ENCODE results near the gene FAAP20. TPM values are rescaled to one million over a fixed set of nuclear protein-coding genes. Genes with fewer than 3 reads are reported as not detected.

Gene FAAP20
- total and polyA plus RNA-seq, 2 experiments from 2014 or later = 79.1 to 167 TPM

- H3K4me1 Mint-ChIP-seq = peaks cover 18% of the 10 kb centered on the region
- H3K9me2 ChIP-seq (ENCODE audit: insufficient read depth) = no peaks in the 10 kb centered on the region
Observed at GRCh38 chr1:2202008-2202575, 7.5 kb upstream of the FAAP20 start.

More at GRCh38 chr1:2202008-2202575, 7.5 kb upstream of the FAAP20 start:
- H3K36me3 ChIP-seq (ENCODE audit: insufficient read depth) = no peaks in the 10 kb centered on the region
- H3K27ac ChIP-seq (ENCODE audit: low read depth) = no peak overlapping the region
- TF ChIP-seq ZNF331 (CRISPR knock-in tag; IDR thresholded peaks at IDR 0.05; ENCODE audit: low read depth) (no peak), POLR2AphosphoS5 (IDR thresholded peaks at IDR 0.05; ENCODE audit: low read depth) (no peak), EZH2phosphoT487 (IDR thresholded peaks at IDR 0.05; ENCODE audit: unreplicated experiment) (no peak), JUNB (IDR thresholded peaks at IDR 0.05; ENCODE audit: unreplicated experiment) (no peak), NANOG (IDR thresholded peaks at IDR 0.05; ENCODE audit: borderline replicate concordance) (no peak), STAT1 (IDR thresholded peaks at IDR 0.05; ENCODE audit: unreplicated experiment) (no peak), EZH2 (IDR thresholded peaks at IDR 0.05; ENCODE audit: low read depth, unreplicated experiment) (no peak), ETS1 (IDR thresholded peaks at IDR 0.05) (no peak), CREB1 (CRISPR knock-in tag; IDR thresholded peaks at IDR 0.05; ENCODE audit: low read depth) (no peak), ZNF114 (CRISPR knock-in tag; IDR thresholded peaks at IDR 0.05) (no peak), REST (IDR thresholded peaks at IDR 0.05; ENCODE audit: unreplicated experiment) (no peak)
- TF ChIP-seq, protein P1, sequence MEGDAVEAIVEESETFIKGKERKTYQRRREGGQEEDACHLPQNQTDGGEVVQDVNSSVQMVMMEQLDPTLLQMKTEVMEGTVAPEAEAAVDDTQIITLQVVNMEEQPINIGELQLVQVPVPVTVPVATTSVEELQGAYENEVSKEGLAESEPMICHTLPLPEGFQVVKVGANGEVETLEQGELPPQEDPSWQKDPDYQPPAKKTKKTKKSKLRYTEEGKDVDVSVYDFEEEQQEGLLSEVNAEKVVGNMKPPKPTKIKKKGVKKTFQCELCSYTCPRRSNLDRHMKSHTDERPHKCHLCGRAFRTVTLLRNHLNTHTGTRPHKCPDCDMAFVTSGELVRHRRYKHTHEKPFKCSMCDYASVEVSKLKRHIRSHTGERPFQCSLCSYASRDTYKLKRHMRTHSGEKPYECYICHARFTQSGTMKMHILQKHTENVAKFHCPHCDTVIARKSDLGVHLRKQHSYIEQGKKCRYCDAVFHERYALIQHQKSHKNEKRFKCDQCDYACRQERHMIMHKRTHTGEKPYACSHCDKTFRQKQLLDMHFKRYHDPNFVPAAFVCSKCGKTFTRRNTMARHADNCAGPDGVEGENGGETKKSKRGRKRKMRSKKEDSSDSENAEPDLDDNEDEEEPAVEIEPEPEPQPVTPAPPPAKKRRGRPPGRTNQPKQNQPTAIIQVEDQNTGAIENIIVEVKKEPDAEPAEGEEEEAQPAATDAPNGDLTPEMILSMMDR (conservative IDR thresholded peaks at IDR 0.05; ENCODE audit: low read depth in 2 of 2) = no peak
- TF ChIP-seq, protein P2, sequence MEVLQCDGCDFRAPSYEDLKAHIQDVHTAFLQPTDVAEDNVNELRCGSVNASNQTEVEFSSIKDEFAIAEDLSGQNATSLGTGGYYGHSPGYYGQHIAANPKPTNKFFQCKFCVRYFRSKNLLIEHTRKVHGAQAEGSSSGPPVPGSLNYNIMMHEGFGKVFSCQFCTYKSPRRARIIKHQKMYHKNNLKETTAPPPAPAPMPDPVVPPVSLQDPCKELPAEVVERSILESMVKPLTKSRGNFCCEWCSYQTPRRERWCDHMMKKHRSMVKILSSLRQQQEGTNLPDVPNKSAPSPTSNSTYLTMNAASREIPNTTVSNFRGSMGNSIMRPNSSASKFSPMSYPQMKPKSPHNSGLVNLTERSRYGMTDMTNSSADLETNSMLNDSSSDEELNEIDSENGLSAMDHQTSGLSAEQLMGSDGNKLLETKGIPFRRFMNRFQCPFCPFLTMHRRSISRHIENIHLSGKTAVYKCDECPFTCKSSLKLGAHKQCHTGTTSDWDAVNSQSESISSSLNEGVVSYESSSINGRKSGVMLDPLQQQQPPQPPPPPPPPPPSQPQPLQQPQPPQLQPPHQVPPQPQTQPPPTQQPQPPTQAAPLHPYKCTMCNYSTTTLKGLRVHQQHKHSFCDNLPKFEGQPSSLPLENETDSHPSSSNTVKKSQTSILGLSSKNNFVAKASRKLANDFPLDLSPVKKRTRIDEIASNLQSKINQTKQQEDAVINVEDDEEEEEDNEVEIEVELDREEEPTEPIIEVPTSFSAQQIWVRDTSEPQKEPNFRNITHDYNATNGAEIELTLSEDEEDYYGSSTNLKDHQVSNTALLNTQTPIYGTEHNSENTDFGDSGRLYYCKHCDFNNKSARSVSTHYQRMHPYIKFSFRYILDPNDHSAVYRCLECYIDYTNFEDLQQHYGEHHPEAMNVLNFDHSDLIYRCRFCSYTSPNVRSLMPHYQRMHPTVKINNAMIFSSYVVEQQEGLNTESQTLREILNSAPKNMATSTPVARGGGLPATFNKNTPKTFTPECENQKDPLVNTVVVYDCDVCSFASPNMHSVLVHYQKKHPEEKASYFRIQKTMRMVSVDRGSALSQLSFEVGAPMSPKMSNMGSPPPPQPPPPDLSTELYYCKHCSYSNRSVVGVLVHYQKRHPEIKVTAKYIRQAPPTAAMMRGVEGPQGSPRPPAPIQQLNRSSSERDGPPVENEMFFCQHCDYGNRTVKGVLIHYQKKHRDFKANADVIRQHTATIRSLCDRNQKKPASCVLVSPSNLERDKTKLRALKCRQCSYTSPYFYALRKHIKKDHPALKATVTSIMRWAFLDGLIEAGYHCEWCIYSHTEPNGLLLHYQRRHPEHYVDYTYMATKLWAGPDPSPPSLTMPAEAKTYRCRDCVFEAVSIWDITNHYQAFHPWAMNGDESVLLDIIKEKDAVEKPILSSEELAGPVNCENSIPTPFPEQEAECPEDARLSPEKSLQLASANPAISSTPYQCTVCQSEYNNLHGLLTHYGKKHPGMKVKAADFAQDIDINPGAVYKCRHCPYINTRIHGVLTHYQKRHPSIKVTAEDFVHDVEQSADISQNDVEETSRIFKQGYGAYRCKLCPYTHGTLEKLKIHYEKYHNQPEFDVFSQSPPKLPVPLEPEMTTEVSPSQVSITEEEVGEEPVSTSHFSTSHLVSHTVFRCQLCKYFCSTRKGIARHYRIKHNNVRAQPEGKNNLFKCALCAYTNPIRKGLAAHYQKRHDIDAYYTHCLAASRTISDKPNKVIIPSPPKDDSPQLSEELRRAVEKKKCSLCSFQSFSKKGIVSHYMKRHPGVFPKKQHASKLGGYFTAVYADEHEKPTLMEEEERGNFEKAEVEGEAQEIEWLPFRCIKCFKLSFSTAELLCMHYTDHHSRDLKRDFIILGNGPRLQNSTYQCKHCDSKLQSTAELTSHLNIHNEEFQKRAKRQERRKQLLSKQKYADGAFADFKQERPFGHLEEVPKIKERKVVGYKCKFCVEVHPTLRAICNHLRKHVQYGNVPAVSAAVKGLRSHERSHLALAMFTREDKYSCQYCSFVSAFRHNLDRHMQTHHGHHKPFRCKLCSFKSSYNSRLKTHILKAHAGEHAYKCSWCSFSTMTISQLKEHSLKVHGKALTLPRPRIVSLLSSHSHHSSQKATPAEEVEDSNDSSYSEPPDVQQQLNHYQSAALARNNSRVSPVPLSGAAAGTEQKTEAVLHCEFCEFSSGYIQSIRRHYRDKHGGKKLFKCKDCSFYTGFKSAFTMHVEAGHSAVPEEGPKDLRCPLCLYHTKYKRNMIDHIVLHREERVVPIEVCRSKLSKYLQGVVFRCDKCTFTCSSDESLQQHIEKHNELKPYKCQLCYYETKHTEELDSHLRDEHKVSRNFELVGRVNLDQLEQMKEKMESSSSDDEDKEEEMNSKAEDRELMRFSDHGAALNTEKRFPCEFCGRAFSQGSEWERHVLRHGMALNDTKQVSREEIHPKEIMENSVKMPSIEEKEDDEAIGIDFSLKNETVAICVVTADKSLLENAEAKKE (CRISPR knock-in tag; IDR thresholded peaks at IDR 0.05) = no peak
- peaks cover 7% of the 10 kb centered on the region; the same call in 1 of the 2 replicates for H3F3A ChIP-seq (replicated peaks; ENCODE audit: low read depth)
- peaks cover 10% of the 10 kb centered on the region; the same call in 1 of the 2 replicates for H3K4me1 ChIP-seq (ENCODE audit: insufficient read depth)
- peaks cover 6% of the 10 kb centered on the region; the same call in 1 of the 2 replicates for H3K27me3 ChIP-seq (ENCODE audit: insufficient read depth)
- H3K27ac Mint-ChIP-seq = no peak overlapping the region
- H3K27me3 Mint-ChIP-seq (ENCODE audit: insufficient read depth, low read depth, poor library complexity) = peaks cover 23% of the 10 kb centered on the region
- DNase-seq (ENCODE audit: low spot score) (no peak), ATAC-seq (no peak)
- H3K4me2 ChIP-seq = no peak overlapping the region
- H2AFZ ChIP-seq = no peak overlapping the region
- no peaks in the 10 kb centered on the region for H4K20me1 ChIP-seq (replicated peaks; ENCODE audit: insufficient read depth)
- H3K79me2 ChIP-seq (replicated peaks; ENCODE audit: insufficient read depth) = no peaks in the 10 kb centered on the region; the same call in 1 of the 2 replicates
- H3K36me3 Mint-ChIP-seq (ENCODE audit: low read depth) = no peaks in the 10 kb centered on the region
- no peaks in the 10 kb centered on the region for H3K9me3 Mint-ChIP-seq
- H3K4me3 Mint-ChIP-seq = no peak overlapping the region
- no peak overlapping the region for H3K4me3 ChIP-seq
